Osteocyte (in vitro differentiated cells): Measurements from ENCODE around the gene PIAS3. TPM values are rescaled to one million over a fixed set of nuclear protein-coding genes. Genes with fewer than 3 reads are reported as not detected.

Experiments
- DNase-seq: peaks from one replicate; pipeline ENCODE4 v3.0.0; 2021; ENCODE audit warnings: mixed read lengths; ENCODE audit not compliant: unreplicated experiment; ENCODE audit errors: extremely low spot score
- H3K27ac Mint-ChIP-seq: one replicate; pipeline ENCODE4 v1.8.0; 2021; ENCODE audit warnings: mild to moderate bottlenecking, mixed read lengths; ENCODE audit not compliant: unreplicated experiment
- H3K27me3 Mint-ChIP-seq: one replicate; pipeline ENCODE4 v1.8.0; 2021; ENCODE audit warnings: mixed read lengths; ENCODE audit not compliant: unreplicated experiment
- H3K36me3 Mint-ChIP-seq: one replicate; pipeline ENCODE4 v1.8.0; 2021; ENCODE audit warnings: mixed read lengths; ENCODE audit not compliant: unreplicated experiment
- H3K4me1 Mint-ChIP-seq: one replicate; pipeline ENCODE4 v1.8.0; 2021; ENCODE audit warnings: mixed read lengths; ENCODE audit not compliant: unreplicated experiment
- H3K4me3 Mint-ChIP-seq: one replicate; pipeline ENCODE4 v1.8.0; 2021; ENCODE audit warnings: mild to moderate bottlenecking, moderate library complexity, mixed read lengths; ENCODE audit not compliant: unreplicated experiment
- H3K9me3 Mint-ChIP-seq: one replicate; pipeline ENCODE4 v1.8.0; 2021; ENCODE audit warnings: mixed read lengths; ENCODE audit not compliant: unreplicated experiment
- CTCF ChIP-seq: fragments of 200-600 bp; sonication (generic); IDR thresholded peaks from 2 replicates; pipeline ENCODE4 v1.5.0; 2021; ENCODE audit warnings: antibody characterized with exemption, mild to moderate bottlenecking, moderate library complexity
- total RNA-seq: library from RNA; stranded (reverse); gene quantifications from 2 replicates; pipeline ENCODE4 v1.2.1, GENCODE V29; 2021

PIAS3 gene
- total RNA-seq, 1 donor from 2014 or later, result 48.7 TPM

- Mint-ChIP-seq H3K4me1 (peaks cover 17% of the 10 kb centered on the region), H3K9me3 (no peaks in the 10 kb centered on the region), H3K36me3 (peaks cover 20% of the 10 kb centered on the region), H3K27me3 (no peaks in the 10 kb centered on the region), H3K4me3 (no peak overlapping the region), H3K27ac (no peak overlapping the region)
- TF ChIP-seq CTCF, result no peak
- no peak for DNase-seq
These were observed 11.1 kb downstream of the PIAS3 start for GRCh38 chr1:145847827-145848226.

- Mint-ChIP-seq H3K27ac (no peak overlapping the region), H3K4me3 (no peak overlapping the region), H3K27me3 (no peaks in the 10 kb centered on the region), H3K4me1 (peaks cover 17% of the 10 kb centered on the region), H3K36me3 (peaks cover 27% of the 10 kb centered on the region), H3K9me3 (no peaks in the 10 kb centered on the region)
- no peak for DNase-seq
- TF ChIP-seq CTCF, result peak; percentile 60
These were observed 12.7 kb downstream of the PIAS3 start for GRCh38 chr1:145846201-145846612.

GRCh38 chr1:145845514-145846161 lies 13.2 kb downstream of the PIAS3 start, which contains the start of gene NUDT17:
Gene NUDT17 (plus strand): TSS chr1:145845630. CDS start chr1:145845641, 11 bp downstream.
- Mint-ChIP-seq H3K27me3 (no peaks in the 10 kb centered on the region), H3K27ac (no peak within 1 kb of the TSS), H3K4me1 (peaks cover 16% of the 10 kb centered on the region), H3K36me3 (peaks cover 27% of the 10 kb centered on the region), H3K9me3 (no peaks in the 10 kb centered on the region), H3K4me3 (no peak within 1 kb of the TSS)
- TF ChIP-seq CTCF, result peak; percentile 97
- DNase-seq, result peak; percentile 93

- Mint-ChIP-seq H3K9me3 (no peaks in the 10 kb centered on the region), H3K27ac (no peak overlapping the region), H3K4me1 (peaks cover 12% of the 10 kb centered on the region), H3K4me3 (no peak overlapping the region), H3K27me3 (no peaks in the 10 kb centered on the region), H3K36me3 (peaks cover 29% of the 10 kb centered on the region)
- TF ChIP-seq CTCF, result no peak
- no peak for DNase-seq
These were observed 13.8 kb downstream of the PIAS3 start for GRCh38 chr1:145845144-145845513.

GRCh38 chr1:145843031-145843430 lies 15.8 kb downstream of the PIAS3 start:
- Mint-ChIP-seq H3K4me3 (no peak overlapping the region), H3K36me3 (peaks cover 28% of the 10 kb centered on the region), H3K27me3 (no peaks in the 10 kb centered on the region), H3K4me1 (peaks cover 6% of the 10 kb centered on the region), H3K9me3 (no peaks in the 10 kb centered on the region), H3K27ac (no peak overlapping the region)
- DNase-seq, result no peak
- TF ChIP-seq CTCF, result no peak
